CD4-positive, alpha-beta T cell treated with Interleukin-21 for 1 hour (primary cell): ENCODE data around the gene PRDM13.
"Not testable (repeated sequence)": the region's sequence is repeated elsewhere in the genome, so short reads cannot be mapped to it uniquely, and the experiment has no call there.

Source experiments
- DNase-seq: peaks from one replicate; pipeline ENCODE4 v3.0.0-alpha.2; 2020

The PRDM13 gene

DNA sequence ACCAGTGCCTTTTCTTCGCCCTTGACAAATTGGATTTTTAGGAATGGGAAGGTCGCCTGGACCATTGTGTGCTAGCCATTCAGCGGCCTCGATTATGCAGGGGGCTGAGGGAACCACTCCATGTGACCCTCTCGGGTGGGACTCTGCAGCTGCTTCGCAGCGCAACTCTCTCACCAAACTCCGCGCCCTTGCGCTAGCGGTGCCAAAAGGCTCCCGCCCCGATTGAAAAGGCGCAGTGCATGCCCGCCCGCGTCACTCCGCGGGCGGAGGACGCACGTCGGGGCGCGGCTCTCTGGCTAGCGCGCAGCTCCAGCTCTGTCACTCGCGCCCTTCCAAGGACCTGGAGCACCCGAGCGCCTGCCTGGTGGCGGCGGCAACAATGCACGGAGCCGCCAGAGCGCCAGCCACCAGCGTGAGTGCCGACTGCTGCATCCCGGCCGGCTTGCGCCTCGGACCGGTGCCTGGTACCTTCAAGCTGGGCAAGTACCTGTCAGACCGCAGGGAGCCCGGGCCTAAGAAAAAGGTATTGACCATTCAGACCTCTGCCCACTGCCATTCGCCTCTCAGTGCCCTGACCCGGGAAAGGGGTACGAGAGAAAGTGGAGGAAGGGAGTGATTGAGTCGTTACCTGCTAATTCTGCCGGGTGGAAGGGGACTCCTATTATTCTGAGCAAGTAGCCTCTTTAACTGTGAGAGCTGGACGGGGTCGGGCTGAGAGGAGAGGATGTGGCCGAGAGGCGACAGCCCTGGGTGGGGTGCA lies at the start of gene PRDM13:
Gene PRDM13 (plus strand): TSS at position 178 of the 760 bp plus-strand sequence. CDS start 202 bp downstream, at position 380.
- DNase-seq, result no peak

DNA sequence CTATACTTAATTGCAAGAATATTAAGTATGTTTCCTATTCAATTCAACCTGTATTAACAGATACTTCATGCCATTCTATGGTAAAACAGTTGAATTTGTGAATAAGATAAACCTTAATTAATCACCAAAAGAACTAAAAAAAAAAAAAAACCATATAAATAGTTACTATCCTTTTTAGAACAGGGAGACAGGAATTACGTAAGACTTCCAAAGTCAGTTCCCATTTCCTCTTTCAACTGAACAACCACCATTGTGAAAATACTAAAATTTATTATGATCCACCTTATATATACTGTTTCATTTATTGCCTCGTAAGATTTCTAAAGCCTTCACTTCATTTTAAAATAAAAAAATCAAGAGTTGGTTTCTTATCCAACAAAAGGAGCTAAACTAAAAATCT lies 47.6 kb upstream of the PRDM13 start:
- DNase-seq, result no peak

- no peak for DNase-seq
Measured at GRCh38 chr6:99560668-99561067, 46.0 kb upstream of the PRDM13 start.

- no peak for DNase-seq
Measured at GRCh38 chr6:99563056-99563723, 43.4 kb upstream of the PRDM13 start.

GRCh38 chr6:99568103-99568933 lies 38.3 kb upstream of the PRDM13 start, which contains the start of gene CCNC:
CCNC (minus strand) TSS chr6:99568660; CDS start chr6:99568527, 133 bp downstream.
- DNase-seq, result peak; percentile 93

GRCh38 chr6:99573980-99574617 lies 32.5 kb upstream of the PRDM13 start:
- DNase-seq, result no peak

GRCh38 chr6:99575544-99576227 lies 30.9 kb upstream of the PRDM13 start:
- DNase-seq, result no peak

DNA sequence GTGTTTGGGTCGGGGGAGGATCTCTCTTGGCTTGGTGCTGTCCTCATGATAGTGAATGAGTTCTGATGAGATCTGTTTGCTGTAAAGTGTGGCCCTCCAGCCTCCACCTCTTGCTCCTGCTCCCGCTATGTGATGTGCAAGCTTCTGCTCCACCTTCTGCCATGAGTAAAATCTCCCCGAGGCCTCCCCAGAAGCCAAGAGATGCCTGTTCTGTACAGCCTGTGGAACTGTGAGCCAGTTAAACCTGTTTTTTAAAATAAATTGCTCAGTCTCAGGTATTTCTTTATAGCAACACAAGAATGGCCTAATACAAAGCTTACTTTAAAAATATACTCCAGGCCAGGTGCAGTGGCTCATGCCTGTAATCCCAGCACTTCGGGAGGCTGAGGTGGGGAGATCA lies 26.9 kb upstream of the PRDM13 start:
- DNase-seq, result no peak

DNA sequence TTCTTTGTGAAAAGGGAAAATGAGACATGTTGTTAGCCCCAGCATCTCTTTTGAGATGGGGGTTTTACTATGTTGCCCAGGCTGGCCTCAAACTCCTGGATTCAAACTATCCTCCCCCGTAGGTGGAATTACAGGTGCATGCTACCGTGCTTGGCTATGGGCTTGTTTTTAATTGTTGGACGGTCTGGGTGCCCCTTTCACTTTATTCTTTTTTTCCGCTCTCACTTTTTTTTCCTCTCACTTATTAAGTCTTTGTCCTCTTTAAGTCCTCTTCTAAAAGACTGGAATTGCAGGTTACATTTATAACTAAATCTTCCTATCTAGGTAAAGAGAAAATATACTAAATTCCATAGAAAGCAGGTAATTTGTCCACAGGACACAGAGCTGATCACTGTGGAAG lies 18.8 kb upstream of the PRDM13 start:
- no peak for DNase-seq

DNA sequence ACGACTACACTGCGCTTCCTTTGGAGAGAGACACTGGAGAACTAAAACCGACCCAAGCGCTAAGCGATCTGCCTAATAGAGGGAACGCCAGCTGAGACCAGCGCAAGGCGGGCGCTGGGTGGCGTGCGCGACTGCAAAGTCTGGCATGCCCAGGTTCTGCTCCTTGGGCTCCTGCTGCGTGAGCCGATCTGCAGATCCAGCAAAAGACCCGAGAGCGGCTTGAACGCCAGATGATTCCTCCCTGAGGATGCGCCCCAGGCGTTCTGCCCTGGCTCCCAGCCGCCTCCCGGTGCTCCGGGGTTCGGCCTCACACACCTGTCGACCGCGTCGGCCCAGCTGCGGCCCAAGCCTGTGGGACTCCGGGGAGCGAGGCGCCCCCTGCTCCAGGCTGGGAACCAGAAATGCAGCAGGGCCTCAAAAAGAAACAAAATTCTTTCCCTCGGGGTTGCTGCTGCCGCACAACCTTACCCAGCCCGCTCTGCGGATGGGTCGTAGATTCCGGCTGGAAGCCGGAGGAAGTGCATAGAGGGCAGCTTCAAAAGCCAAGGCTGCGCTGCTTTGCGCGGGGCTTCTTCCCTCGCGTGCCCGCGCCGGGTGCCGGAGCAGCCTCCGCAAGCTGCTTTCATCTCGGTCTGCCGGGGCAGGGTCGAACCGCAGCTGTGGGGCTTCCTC lies 17.9 kb upstream of the PRDM13 start:
- peak; percentile 60 for DNase-seq

DNA sequence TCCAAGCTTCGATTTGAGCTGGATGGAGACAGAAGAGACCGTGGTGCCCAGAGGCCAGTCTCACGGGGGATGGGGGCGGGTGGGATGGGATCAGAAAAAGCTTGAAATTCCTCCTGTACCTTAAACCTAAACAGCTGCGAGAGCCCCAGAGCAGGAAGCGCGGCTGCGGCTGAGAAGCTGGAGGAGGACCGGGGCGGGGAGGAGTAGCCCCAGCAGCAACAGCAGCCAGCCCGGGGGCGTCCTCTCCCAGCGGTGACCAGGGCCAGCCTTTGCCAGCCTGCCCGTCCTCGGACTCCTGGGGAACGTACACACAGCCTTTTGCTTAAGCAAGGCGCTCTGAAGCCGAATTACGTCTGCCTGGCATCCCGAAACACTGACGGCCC lies 17.4 kb upstream of the PRDM13 start:
- no peak for DNase-seq

DNA sequence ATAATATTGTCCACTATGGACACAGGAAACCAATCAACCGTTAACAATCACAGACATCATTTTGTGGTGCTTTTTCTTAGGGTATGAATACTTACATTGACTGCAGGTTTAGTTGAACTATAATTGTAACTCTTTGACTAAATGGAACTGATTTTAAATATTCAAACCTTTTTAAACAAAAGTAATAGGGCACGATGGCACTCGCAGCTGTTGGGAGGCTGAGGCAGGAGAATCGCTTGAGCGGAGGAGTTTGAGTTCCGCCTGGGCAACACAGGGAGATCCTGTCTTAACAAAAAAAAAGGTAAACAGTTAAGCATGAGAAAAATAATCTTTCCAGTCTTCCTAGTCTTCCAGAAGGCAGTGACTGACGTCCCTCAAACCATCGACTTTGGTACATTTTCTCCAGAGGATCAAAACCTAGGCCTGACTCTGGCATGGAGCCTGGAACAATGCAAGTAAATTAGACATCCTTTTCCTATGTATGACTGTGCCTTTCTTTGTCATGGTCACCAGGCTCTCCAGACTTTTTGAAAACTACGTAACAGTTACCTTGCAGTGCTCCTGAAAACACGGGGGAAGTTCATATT lies 16.6 kb upstream of the PRDM13 start:
- no peak for DNase-seq

DNA sequence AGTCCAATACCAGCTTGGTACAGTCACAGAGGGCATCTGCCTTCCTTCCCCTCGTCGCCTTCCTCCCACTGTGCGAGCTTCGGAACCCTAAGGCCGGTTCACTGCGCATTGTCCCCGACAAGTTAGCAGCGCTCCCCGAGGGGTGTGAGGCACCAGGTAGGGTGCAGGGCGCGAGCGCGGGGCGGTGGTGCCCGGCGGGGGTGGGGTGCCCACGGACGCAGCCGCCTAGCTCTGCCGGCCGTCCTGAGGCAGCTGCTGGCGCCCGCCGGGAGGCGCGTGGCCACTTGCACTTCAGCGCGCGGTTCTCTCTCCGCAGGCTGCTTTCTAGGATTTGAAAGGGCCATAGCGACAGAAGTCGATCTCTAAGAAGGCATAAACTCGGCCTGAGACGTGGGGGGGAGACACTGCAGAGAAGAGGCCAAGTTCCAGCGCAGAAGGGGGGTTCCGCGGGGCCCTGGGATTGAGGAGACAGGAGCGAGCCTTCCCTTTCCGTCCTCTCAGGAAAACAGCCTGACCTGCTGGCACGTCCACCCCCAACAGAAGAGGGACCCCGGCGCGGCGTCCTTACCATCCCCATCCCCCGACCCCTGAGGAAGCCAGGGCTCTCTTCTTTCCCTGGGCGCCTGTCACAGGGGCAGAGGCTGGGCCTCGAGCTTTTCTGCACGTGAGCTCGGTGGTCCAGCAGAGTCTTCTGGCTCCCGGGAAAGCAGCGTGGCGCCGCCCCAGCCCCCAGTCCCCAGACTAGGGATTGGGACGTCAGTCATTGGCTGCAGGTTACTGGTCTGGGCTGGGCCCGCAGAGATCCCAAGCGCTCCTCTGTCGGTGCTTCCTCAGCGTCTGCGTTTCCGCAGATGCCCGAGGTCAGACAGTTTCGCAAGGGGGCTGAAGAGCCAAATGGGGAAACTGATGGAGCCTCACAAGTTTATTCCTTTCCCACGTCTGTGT lies 15.6 kb upstream of the PRDM13 start:
- no peak for DNase-seq

GRCh38 chr6:99591673-99592364 lies 14.8 kb upstream of the PRDM13 start:
- no peak for DNase-seq

GRCh38 chr6:99592900-99593299 lies 13.7 kb upstream of the PRDM13 start:
- no peak for DNase-seq

- not testable (repeated sequence) for DNase-seq
Measured at GRCh38 chr6:99594696-99595095, 11.9 kb upstream of the PRDM13 start.

DNA sequence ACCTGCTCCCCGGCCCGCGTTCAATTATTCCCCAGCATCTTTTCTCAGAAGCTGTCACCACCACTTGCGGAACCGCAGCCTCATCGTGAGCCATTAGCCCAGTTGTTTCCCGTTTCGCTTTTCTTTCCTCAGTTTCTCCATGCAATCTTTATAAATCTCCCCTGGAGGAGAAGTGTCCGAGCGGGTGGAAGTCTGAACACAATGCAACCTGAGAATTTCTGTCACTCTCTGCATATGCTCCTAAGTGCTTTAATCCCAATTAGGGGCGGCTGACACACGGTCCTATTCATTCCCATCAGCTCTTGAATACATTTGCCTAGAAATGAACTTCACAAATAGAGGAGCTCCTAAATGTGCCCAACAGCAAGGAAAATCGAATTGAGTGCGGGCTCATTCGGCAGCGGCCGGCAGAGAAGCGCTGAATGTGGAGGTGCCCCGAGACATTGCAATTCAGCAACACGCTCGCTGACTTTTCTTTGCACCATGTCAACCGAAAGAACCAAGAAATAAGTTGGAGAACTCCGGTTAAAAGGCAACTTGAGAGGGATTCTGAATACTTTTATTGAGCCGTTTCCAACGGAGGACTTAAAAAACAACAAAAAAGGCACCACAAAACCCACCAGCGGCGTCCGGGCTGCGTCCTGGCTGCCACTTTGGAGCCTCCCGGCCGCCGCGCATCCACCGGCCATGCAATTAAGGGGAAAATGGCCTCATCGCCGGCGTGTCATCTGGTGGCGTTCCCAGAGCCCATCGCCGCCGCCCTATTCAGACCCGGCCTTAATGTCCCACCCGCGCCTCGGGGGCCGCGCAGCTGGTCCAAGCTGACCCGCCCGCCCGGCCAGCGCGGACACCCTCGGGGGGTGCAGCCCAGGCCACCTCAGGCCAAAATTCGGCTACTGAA lies 3.9 kb upstream of the PRDM13 start:
- DNase-seq, result no peak

- no peak for DNase-seq
Measured at GRCh38 chr6:99603421-99604165, 3.0 kb upstream of the PRDM13 start.
